ENCODE results near the gene SCAF4. TPM values are rescaled to one million over a fixed set of nuclear protein-coding genes. Genes with fewer than 3 reads are reported as not detected.

Gene SCAF4
- total RNA-seq, 4 donors from 2014 or later: 8.2 to 11.5 (median 10.0) TPM

GRCh38 chr21:31671931-31672330, 60.0 kb downstream of the SCAF4 start:
- no peak overlapping the region for H3K27ac ChIP-seq
- DNase-seq: no peak
- intact Hi-C loops (cut with DNase I; ENCODE audit: low total_unique reads): no loop called here
- H3K4me1 ChIP-seq: no peaks in the 10 kb centered on the region
- no peaks in the 10 kb centered on the region for H3K27me3 ChIP-seq
- in situ Hi-C loops (cut with MboI; ENCODE audit: low sequenced_read_pairs in 4 of 4): no loop called here
- peaks cover 0 to 54% of the 10 kb centered on the region in 2 donors for H3K36me3 ChIP-seq
- H3K9me3 ChIP-seq: no peaks in the 10 kb centered on the region
- no peak for ATAC-seq
- no peak overlapping the region for H3K4me3 ChIP-seq
- no peak for TF ChIP-seq CTCF (IDR thresholded peaks at IDR 0.05 in 4 of 5, conservative IDR thresholded peaks at IDR 0.05 in 1 of 5)
- no peak for TF ChIP-seq POLR2A (IDR thresholded peaks at IDR 0.05)

DNA sequence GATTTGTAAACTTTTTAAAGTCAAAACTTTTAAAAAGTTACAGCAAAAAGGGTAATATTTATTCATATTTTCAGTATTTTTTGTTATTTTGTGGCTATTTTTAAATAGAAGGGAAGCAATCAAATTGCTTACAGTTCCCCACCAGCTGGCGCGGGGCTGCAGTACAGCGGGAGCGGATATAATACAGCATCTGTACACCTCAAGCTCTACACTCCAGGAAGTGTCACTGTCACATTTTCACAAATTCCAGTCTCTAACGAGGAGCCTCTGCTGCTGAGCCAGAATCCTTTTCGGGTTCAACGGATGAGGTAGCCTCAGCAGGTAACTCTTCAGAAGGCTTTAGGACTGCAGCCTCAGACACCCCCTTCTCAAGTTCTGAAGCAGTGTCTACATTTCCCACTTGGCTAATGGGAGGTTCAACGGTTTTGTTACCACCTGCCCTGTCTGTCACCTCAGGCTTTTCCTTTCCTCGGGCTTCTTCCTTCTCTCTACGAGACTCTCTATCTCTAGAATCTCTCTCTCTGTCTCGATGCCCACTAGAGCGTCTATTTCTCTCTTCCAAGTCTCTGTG, 60.7 kb downstream of the SCAF4 start:
- peaks cover 0 to 60% of the 10 kb centered on the region in 2 donors for H3K36me3 ChIP-seq
- no peak overlapping the region for H3K4me3 ChIP-seq
- H3K4me1 ChIP-seq: no peaks in the 10 kb centered on the region
- TF ChIP-seq CTCF (IDR thresholded peaks at IDR 0.05 in 4 of 5, conservative IDR thresholded peaks at IDR 0.05 in 1 of 5) (no peak), POLR2A (IDR thresholded peaks at IDR 0.05) (no peak)
- no peaks in the 10 kb centered on the region for H3K27me3 ChIP-seq
- ATAC-seq (no peak), DNase-seq (no peak)
- intact Hi-C loops (cut with DNase I; ENCODE audit: low total_unique reads): no loop called here
- H3K9me3 ChIP-seq: no peaks in the 10 kb centered on the region
- in situ Hi-C loops (cut with MboI; ENCODE audit: low sequenced_read_pairs in 4 of 4): no loop called here
- no peak overlapping the region for H3K27ac ChIP-seq

DNA sequence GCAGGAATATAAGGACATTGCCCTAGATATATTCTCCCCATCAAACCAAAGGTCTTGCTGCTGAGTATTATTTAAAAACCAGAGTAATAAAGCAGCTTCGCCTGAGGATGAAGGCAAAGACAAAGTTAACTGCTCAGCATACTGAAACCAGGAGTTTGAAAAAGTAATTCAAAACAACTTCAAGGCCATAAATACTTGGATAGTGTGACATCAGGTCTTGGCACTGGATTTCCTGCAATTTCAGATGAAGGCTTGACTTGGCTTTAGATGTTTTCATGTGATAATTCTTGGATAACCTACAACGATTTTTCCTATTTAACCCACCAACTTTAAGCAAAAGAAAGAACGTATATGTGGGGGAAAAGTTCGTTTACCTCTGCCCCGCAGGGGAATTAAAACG, 61.8 kb downstream of the SCAF4 start:
- Histone ChIP-seq H3K9me3 (no peaks in the 10 kb centered on the region), H3K4me1 (peaks cover 4 to 7% of the 10 kb centered on the region in 2 donors), H3K27me3 (no peaks in the 10 kb centered on the region), H3K27ac (peak overlapping the region in 1 of 4 donors; percentile 32), H3K4me3 (no peak overlapping the region), H3K36me3 (peaks cover 0 to 63% of the 10 kb centered on the region in 2 donors)
- in situ Hi-C loops (cut with MboI; ENCODE audit: low sequenced_read_pairs in 4 of 4) (no loop called here), intact Hi-C loops (cut with DNase I; ENCODE audit: low total_unique reads) (no loop called here)
- no peak for TF ChIP-seq CTCF (IDR thresholded peaks at IDR 0.05 in 4 of 5, conservative IDR thresholded peaks at IDR 0.05 in 1 of 5)
- TF ChIP-seq POLR2A (IDR thresholded peaks at IDR 0.05): no peak
- DNase-seq (no peak), ATAC-seq (no peak)

- in situ Hi-C loops (cut with MboI; ENCODE audit: low sequenced_read_pairs in 4 of 4) (loop anchor here in 2 of 4 donors (10.0 kb wide), 1 partner anchor 56 kb away; no protein-coding TSS in a partner anchor), intact Hi-C loops (cut with DNase I; ENCODE audit: low total_unique reads) (no loop called here)
- Histone ChIP-seq H3K27me3 (no peaks in the 10 kb centered on the region), H3K9me3 (no peaks in the 10 kb centered on the region), H3K36me3 (peaks cover 0 to 75% of the 10 kb centered on the region in 2 donors), H3K27ac (peak overlapping the region in 1 of 4 donors; percentile 32), H3K4me1 (peaks cover 4 to 10% of the 10 kb centered on the region in 2 donors), H3K4me3 (no peak overlapping the region)
- TF ChIP-seq POLR2A (IDR thresholded peaks at IDR 0.05): no peak
- no peak for TF ChIP-seq CTCF (IDR thresholded peaks at IDR 0.05 in 4 of 5, conservative IDR thresholded peaks at IDR 0.05 in 1 of 5)
- ATAC-seq (no peak), DNase-seq (no peak)
These were observed 63.0 kb downstream of the SCAF4 start for GRCh38 chr21:31668651-31669491.

All from gastrocnemius medialis (tissue), 4 donors.